HUES6 (cell line): Measurements from ENCODE around the gene C12orf43.
"Not testable (repeated sequence)": the region's sequence is repeated elsewhere in the genome, so short reads cannot be mapped to it uniquely, and the experiment has no call there.

Experiments used
- H3K27ac ChIP-seq: 2 replicates; pipeline ENCODE4 v1.7.0; 2013; ENCODE audit warnings: low read depth, mild to moderate bottlenecking, low read length, inconsistent platforms
- H3K27me3 ChIP-seq: 2 replicates; pipeline ENCODE4 v1.6.1; 2013; ENCODE audit warnings: low read length; ENCODE audit not compliant: control insufficient read depth, insufficient read depth
- H3K36me3 ChIP-seq: 2 replicates; pipeline ENCODE4 v1.6.1; 2013; ENCODE audit warnings: low read length; ENCODE audit not compliant: control insufficient read depth, insufficient read depth
- H3K4me1 ChIP-seq: 2 replicates; pipeline ENCODE4 v1.6.1; 2013; ENCODE audit warnings: low read length; ENCODE audit not compliant: control insufficient read depth, insufficient read depth
- H3K4me3 ChIP-seq: 2 replicates; pipeline ENCODE4 v1.5.1; 2013; ENCODE audit warnings: low read depth, low read length
- H3K9ac ChIP-seq: one replicate; pipeline ENCODE4 v1.6.1; 2013; ENCODE audit warnings: mild to moderate bottlenecking, low read length
- H3K9me3 ChIP-seq: 2 replicates; pipeline ENCODE4 v1.6.1; 2013; ENCODE audit warnings: low read depth, low read length; ENCODE audit not compliant: control insufficient read depth, insufficient read depth

C12orf43 gene

GRCh38 chr12:121050725-121051124, 34.4 kb upstream of the C12orf43 start:
- H3K27me3 ChIP-seq: no peaks in the 10 kb centered on the region
- H3K36me3 ChIP-seq: no peaks in the 10 kb centered on the region
- no peak overlapping the region for H3K4me3 ChIP-seq
- H3K4me1 ChIP-seq: 0 out of 2 replicates have a peak, but pooled peaks cover 2% of the 10 kb centered on the region
- no peaks in the 10 kb centered on the region for H3K9me3 ChIP-seq
- H3K9ac ChIP-seq: no peak overlapping the region
- no peak overlapping the region for H3K27ac ChIP-seq

- H3K27me3 ChIP-seq: no peaks in the 10 kb centered on the region
- no peaks in the 10 kb centered on the region for H3K36me3 ChIP-seq
- H3K27ac ChIP-seq: no peak overlapping the region
Measured at GRCh38 chr12:121048442-121048841, 32.2 kb upstream of the C12orf43 start.

GRCh38 chr12:121047400-121047799, 31.1 kb upstream of the C12orf43 start:
- not testable (repeated sequence) for H3K27me3 ChIP-seq, H3K36me3 ChIP-seq, H3K4me1 ChIP-seq, H3K9me3 ChIP-seq, H3K9ac ChIP-seq, H3K4me3 ChIP-seq, H3K27ac ChIP-seq

More at GRCh38 chr12:121048442-121048841, 32.2 kb upstream of the C12orf43 start:
- Histone ChIP-seq H3K9me3 (no peaks in the 10 kb centered on the region), H3K9ac (no peak overlapping the region), H3K4me3 (no peak overlapping the region), H3K4me1 (0 out of 2 replicates have a peak, but pooled peaks cover 2% of the 10 kb centered on the region)

- Histone ChIP-seq H3K9ac (no peak overlapping the region), H3K27me3 (no peaks in the 10 kb centered on the region; the same call in 1 of the 2 replicates), H3K27ac (no peak overlapping the region), H3K4me3 (no peak overlapping the region), H3K4me1 (0 out of 2 replicates have a peak, but pooled peaks cover 2% of the 10 kb centered on the region), H3K9me3 (no peaks in the 10 kb centered on the region), H3K36me3 (no peaks in the 10 kb centered on the region)
Measured at GRCh38 chr12:121043067-121043466, 26.8 kb upstream of the C12orf43 start.

- no peak within 1 kb of the TSS for H3K9ac ChIP-seq
- H3K9me3 ChIP-seq: no peaks in the 10 kb centered on the region
- H3K4me3 ChIP-seq: no peak within 1 kb of the TSS
- H3K27me3 ChIP-seq: no peaks in the 10 kb centered on the region; the same call in 1 of the 2 replicates
- no peaks in the 10 kb centered on the region for H3K36me3 ChIP-seq
- no peaks in the 10 kb centered on the region for H3K4me1 ChIP-seq
- H3K27ac ChIP-seq: no peak within 1 kb of the TSS
Measured at GRCh38 chr12:121038861-121039668, 22.8 kb upstream of the C12orf43 start, which contains the start of gene OASL. TSS of gene OASL (minus strand) at chr12:121039246. CDS start at chr12:121038971, 275 bp downstream.

GRCh38 chr12:121036810-121037326, 20.6 kb upstream of the C12orf43 start:
- H3K9ac ChIP-seq: no peak overlapping the region
- H3K36me3 ChIP-seq: no peaks in the 10 kb centered on the region
- H3K27ac ChIP-seq: no peak overlapping the region
- no peaks in the 10 kb centered on the region; the same call in 1 of the 2 replicates for H3K27me3 ChIP-seq
- no peaks in the 10 kb centered on the region for H3K4me1 ChIP-seq
- no peak overlapping the region for H3K4me3 ChIP-seq
- H3K9me3 ChIP-seq: no peaks in the 10 kb centered on the region

GRCh38 chr12:121034616-121035305, 18.5 kb upstream of the C12orf43 start:
- no peaks in the 10 kb centered on the region for H3K36me3 ChIP-seq
- no peak overlapping the region for H3K9ac ChIP-seq
- no peaks in the 10 kb centered on the region for H3K9me3 ChIP-seq
- peaks cover 6% of the 10 kb centered on the region for H3K4me1 ChIP-seq
- no peak overlapping the region for H3K27ac ChIP-seq
- H3K4me3 ChIP-seq: no peak overlapping the region
- H3K27me3 ChIP-seq: no peaks in the 10 kb centered on the region

- peaks cover 6% of the 10 kb centered on the region for H3K4me1 ChIP-seq
- H3K36me3 ChIP-seq: no peaks in the 10 kb centered on the region
- H3K27ac ChIP-seq: no peak overlapping the region
- no peaks in the 10 kb centered on the region for H3K9me3 ChIP-seq
- H3K27me3 ChIP-seq: no peaks in the 10 kb centered on the region
- no peak overlapping the region for H3K4me3 ChIP-seq
- no peak overlapping the region for H3K9ac ChIP-seq
Measured at GRCh38 chr12:121033625-121034349, 17.5 kb upstream of the C12orf43 start.

- Histone ChIP-seq H3K9ac (no peak overlapping the region), H3K36me3 (no peaks in the 10 kb centered on the region), H3K4me1 (peaks cover 6% of the 10 kb centered on the region), H3K9me3 (no peaks in the 10 kb centered on the region), H3K27ac (no peak overlapping the region), H3K27me3 (no peaks in the 10 kb centered on the region), H3K4me3 (no peak overlapping the region)
Measured at GRCh38 chr12:121030576-121031212, 14.4 kb upstream of the C12orf43 start.

GRCh38 chr12:121026274-121027045, 10.2 kb upstream of the C12orf43 start:
- Histone ChIP-seq H3K36me3 (no peaks in the 10 kb centered on the region), H3K9ac (no peak overlapping the region), H3K4me3 (no peak overlapping the region), H3K27ac (no peak overlapping the region), H3K4me1 (peaks cover 4% of the 10 kb centered on the region), H3K9me3 (no peaks in the 10 kb centered on the region), H3K27me3 (no peaks in the 10 kb centered on the region)
